ENCODE results near the gene NLN.

NLN gene

DNA sequence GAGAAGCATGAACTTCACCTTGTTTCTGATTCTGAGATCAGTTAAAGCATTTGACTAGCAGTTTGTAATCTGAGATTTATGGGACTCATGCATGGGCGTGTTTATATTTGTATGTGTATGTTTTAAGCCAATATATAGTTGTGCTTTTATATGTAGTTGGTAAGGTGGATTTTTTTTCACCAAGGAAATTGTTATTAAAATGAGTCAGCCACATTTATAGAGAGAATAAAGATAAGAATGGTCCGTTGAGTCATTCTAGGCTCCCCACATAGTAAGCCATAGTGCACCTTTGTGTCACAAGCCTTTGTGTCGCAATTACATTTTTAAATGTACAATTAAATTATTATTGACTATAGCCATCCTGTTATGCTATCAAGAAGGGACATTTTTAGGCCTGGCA, 89.0 kb downstream of the NLN start:
- no peak for DNase-seq

DNA sequence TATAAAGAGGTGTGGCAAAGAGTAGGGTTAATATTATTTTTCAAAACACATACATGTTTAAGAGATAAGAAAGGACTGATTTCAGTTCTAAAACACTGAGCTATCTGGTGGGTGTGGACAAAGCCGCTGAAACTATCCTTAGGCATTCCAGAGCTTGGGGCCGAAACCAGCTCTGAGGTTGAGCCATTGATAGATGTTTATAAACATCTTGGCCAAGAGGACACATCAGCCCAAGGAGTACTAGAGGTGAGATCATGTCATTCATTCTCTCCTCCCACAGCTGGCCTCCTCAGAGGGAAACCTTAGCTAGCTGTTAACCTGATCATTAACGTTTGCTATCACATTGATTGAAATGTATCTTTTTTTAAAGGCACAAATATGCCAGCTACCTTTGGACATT, 89.9 kb downstream of the NLN start:
- no peak for DNase-seq

DNA sequence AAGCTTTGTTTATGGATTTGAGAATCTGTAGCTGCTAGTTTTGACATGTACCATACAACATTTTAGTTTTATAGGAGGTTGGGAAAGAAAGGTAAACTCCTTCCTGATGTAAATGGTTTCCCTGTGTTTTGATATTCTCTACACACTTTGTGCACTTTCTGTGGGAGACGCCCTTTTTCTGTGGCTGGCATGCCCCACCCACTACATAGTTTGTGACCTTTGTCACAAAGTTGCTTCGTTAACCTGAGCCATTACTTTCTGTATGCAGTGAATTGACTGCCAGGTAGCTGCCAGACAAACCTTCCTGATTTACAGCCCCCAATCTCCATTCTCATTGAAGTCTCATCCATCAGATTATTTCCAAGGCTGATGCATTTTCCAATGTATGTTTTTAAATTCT, 90.6 kb downstream of the NLN start:
- no peak for DNase-seq

DNA sequence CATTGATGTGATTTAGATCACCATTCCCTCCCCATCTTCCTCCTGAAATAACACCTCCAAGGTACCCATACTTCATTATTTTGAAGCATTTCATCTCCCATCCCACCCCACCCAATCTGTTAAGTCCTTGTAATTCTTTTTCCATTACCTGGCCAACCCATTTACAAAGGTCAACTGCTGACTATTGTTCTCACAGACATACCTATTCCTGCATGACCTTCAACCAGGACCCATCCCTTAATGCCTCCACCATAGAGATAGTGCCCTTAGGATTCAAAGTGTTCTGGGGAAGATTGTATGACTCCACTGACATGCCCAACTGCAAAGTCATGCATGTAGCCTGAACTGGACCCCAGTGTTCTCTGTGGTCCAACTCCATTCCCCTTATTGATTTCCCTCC, 91.2 kb downstream of the NLN start:
- no peak for DNase-seq

DNA sequence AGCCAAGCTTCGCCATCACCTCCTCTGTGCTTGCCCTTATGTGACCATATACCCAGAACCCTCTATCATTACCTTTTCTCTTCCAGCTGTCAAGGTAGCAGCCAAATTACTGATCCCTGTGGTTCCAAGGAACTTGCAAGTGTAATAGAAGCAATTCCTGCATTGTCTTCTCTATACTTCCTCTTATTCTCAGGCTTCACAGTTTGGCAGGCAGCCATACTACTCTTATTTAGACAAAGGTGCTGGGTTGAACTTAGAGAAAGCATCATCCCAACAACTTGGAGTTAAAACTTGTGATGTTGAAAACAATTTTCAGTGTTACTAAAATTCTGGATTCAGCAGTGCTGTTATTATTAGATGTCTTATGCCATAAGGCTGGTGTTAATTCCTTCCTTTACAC, 93.2 kb downstream of the NLN start:
- DNase-seq = no peak

DNA sequence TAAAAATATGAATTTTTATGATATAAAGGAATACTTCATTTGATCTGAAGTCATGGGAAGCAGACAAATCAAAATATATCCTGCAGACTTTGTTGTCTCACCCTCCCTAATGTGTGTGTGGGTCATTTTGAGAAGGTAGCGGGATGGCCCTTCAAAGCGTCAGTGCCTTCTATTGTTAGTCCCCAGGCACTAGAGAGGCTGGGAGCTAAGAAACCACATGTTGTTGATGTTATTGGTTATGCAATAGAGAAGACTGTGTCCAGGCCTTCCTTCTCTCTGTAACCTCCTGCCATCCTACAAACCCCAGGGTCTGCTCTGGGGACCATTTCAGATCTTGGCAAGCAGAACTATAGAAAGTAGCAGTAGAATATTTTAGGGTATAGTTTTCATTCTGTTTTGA, 94.7 kb downstream of the NLN start:
- no peak for DNase-seq

DNA sequence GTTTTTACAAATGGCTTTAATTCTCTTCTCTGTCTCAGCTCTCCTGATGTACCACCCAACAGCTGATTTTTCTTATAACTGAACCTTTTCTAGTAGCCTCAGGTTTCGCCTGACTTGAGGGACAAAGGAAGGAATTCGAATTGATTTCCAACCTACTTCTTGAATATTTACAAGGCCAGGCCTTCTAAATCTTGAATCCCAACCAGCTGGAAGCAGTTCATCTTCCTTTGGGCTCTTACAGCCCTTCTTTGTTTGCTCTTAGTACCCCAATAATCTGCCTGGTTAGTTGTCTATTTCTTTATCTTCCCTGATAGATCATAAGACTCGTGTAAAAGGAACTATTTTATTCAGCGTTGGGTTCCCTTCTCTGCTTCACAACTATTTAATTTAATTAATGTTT, 95.9 kb downstream of the NLN start:
- DNase-seq = no peak

DNA sequence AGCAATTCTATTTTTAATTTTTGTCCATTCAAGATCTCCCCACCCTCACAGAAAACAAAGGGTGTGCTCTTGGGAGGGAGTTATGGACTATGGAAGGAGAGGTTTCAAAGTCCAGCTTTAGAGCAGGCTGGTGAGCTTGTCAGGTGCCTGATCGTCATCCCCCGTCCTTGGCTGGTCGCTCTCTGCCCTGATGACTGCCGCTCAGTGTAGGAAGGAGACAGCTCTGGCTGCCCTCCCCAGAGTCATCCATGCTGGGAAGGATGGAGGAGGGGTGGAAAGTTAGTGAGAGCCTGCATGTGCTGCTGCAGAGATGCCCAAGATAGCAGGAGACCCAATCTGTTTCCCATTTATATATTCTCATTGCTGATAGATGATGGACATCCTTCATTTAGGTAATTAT, 96.6 kb downstream of the NLN start:
- DNase-seq = no peak

DNA sequence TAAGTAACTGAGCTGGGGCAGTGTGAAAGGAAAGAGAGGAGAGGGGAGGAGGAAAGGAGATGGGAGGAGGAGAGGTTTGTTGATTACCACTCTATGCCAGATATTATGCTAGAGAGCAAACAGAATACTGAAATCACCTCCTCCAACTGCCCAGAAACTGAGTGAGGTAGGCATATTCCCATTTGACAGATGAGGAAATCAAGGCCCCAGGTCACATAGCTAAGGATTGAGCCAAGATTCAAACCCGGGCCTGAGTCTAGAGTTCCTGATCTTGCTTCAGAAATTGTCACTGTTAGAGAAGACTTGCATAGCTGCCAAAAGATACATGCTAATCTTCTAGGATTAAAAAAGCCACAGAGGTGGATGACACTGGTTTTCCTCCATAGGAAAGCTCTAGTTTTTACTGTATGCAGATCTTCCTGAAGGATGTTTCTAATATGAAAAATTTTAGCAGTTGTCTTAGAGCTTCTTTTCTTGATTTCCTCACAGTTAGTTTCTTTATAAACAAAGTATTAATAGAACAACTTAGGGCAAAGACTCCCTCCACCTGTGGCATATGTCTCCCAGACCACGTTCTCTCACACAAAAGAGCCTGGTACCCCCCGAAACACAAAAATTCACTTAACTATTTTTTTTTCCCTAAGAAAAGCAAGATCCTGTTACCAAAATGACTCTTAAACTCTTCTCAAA, 97.4 kb downstream of the NLN start:
- no peak for DNase-seq

DNA sequence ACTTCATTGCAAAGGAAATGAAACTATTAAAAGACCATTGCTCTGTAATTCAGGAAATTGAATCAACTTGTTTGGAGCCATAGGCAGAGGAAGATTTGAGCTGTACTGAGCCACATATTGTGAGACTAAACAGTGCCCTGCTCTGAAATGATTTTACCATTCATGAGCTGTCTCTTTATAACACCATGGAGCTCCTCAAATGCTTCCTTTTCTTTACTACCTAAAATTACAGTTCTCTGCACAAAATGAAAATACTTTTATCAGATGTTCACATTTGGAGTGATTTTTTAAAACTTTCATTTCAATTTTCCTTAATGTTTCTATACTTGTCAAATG, 97.9 kb downstream of the NLN start:
- no peak for DNase-seq

DNA sequence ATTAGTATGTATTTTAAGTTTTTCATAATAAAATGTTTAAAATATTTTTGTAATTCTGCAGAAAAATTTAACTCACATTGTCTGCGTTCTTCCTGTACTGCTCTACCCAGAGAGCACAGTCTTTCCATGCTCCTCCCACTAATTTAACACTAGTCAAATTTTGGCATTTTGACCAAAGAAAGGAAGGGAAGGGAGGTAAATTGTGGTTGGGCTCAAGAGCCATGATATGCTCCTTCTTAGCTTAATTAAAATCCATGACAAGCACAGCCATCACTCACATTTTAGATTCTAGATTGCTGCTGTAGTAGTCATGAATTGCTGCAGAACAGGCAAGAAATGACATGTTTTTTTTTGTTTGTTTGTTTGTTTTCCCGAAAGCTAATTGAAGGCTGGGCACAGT, 98.4 kb downstream of the NLN start:
- DNase-seq = no peak

DNA sequence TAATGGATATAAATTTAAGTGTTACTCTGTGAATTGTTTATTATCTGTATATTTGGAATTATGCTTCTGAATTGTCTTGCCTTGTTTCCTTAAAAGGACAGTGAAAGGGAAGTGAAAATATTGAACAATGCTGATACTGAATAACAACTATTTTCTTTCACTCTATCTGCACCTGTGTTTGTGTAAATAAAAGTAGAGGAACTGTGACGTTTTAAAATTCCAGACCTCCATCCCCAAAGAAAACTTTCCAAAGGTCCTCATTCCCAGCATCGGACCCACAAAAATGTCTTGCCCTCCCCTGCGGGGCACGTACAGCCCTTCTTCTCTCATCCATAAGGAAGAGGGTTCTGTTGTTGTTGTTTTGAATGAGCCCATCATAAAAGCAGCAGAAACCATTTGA, 100.0 kb downstream of the NLN start:
- no peak for DNase-seq

DNA sequence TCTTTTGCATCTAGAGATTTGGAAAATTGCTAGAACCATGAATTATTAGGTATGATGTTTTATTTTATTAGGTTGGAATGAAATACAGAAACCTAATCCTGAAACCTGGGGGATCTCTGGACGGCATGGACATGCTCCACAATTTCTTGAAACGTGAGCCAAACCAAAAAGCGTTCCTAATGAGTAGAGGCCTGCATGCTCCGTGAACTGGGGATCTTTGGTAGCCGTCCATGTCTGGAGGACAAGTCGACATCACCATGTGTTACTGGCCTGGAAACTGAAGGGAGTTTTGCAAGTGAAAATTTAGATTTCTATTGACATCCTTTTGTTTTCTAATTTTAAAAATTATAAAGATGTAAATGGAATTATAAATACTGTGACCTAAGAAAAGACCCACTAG, 100.7 kb downstream of the NLN start:
- DNase-seq = no peak

DNA sequence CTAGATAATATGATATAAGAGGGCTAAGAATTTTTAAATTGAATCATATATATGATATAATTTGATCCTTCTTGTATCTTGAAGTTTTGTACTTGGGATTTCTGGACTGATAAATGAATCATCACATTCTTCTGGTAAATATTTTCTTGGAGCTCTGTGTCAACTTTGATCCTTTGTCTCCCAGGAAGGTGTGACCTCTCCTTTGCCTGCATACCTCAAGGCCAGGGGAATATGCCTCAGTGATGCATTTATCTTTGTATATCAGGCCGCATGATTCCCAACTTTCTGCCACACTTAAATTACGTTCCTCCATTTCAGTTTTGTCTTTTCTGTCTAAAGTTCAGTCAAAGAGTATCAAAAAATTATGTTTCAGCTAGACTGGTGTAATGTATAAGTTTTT, 101.2 kb downstream of the NLN start:
- no peak for DNase-seq

DNA sequence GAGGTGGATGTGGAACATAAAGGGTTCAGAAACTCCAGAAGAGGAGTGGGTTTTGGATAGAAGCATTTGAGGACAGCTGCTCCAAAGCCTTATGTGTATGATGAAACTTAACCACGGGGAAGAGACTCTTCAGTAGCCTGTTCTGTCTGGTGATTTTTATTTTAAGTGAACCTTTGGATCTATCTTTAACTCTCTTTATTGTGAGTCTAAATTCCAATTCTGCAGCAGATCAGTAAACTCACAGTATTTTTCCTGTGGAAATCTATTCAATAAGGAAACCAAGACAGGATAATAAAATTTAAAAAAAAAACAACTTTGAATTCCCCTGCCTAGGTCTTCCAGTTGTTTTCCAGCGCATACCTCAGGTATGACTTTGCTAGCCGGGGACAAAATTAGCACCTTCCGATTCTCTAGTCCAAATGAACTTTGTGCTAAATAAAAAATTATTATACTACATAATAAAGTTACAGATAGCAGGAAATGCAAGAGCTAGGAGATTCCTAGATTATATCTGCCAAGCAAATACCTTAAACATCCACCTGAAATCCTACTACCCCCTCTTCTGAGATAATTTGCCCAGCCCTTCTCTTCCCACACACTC, 101.9 kb downstream of the NLN start:
- DNase-seq = no peak

DNA sequence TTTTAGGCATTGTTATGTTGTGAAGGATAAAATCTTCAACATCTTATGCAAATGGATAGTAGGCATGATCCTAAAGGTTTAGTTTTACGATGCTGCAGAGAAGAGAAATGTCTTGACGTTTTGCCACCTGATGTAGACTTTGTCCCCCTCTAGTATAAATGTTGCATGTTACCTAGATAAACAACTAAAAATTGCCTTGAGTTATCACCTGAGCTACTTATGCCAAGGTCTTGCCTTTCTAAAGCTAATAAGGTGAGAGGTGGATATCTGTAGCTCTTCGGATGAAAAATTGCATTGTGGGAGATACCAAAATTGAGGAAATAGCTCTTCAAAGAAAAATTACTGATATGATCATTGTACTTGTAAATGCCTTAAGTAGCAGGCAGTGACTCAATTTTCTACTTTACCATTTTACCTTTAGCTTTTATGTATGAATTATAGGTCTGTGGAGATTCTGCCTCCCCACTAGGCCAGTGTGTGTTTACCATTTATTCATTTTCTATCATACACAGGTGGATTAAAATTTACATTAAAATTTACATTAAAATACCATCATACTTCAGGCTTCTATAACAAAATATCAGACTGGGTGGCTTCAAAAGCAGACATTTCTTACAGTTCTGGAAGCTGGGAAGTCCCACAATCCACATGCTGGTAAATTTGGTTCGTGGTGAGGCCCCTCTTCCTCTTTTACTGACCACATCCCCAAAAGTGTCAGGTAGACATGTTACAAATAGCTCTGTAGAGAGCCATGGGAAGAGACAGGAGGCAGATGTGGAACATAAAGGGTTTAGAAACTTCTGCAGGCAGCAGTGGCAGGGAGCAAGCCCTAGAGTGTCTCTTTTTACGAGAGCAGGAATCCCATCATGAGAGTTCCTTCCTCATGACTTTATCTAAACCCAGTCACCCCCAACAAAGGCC, 103.7 kb downstream of the NLN start:
- no peak for DNase-seq

DNA sequence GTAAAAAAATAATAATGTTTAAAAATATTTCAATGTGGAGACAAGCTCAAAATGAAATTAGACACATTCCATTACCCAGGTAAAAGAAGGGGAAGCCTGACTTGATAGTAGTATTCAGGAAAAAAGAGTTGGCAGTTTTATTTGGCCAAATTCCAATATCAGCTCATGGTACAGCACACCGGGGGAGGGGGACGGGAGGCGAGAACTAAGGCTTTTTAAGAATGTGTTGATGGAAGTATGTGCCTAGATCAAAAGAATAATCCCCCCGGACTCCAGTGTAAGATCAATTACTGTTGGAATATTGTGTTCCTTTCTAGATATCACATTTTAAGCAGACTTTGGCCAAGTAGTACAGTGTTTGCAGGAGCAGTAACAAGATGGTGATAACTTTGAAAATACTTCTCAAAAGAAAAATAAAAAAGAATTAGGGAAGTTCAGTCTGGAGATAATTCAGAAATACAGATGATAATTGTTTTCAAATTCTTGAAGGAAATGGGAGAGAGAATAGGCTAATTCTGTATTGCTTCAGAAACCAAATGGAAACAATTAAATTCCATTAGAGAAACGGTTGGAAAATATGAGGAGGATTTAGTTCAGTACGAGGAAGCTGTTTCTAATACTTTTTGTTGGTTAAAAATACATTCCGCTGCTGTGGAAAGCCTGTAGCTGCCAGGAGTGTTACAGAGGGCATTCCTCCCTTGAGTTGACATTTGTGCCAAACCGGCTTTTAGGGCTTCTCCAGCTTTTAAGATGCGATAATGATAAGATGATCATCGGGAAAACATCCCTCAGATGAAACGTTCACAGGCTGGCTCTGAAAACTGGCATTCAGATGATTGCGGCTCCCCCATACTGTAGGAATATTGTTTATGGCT, 106.3 kb downstream of the NLN start:
- no peak for DNase-seq

DNA sequence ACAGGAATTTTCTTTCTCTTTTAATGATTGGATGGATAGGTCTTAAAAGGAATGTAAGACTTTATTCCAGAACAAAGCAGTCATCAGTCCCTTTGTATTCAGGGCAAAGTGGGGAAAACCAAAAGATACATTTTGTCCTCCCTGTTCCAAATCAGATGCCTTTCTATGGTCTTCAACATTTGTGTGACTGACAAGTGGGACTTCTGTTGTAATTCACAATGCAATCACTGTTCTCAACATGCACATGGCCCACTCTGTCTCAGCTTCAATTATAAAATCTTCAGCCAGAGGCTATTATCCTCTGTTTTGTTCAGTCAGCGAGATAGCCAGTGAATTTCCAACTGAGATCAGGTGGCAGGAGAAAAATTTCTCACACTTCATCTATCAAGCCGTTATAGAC, 108.9 kb downstream of the NLN start:
- DNase-seq = no peak

DNA sequence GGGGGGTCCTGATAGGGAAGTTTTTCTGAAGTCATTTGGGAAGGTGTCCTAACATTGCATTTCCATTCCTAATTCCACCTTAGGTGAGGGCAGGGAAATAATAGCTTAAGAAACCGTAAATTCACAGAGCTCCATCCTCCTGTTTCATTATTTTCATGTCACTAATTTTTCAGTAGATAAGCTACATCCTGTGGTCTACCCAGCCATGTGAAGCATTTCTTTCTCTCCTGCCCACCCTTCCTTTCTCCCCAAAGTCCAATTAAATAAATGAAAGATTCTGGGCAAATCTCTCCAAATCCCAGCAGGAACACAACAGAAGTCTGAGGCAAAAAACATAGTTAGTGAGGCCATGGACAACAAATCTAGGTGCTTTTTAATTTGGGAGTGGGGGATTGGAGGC, 109.3 kb downstream of the NLN start:
- no peak for DNase-seq

DNA sequence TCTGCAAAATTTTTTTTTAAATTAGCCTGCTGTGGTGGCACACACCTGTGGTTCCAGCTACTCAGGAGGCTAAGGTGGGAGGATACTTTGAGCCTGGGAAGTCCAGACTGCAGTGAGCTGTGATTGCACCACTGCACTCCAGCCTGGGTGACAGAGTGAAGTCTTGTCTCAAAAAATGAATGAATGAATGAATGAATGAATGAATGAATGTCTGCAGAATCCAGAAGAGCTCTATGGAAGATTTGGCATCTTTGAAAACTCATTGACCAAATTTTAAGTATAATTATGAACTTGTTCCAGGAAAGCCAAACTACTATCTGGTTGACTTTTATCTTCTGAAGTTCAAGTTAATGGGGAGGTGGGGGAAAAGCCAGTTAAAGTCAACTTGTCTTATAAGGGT, 110.1 kb downstream of the NLN start:
- DNase-seq = no peak

DNA sequence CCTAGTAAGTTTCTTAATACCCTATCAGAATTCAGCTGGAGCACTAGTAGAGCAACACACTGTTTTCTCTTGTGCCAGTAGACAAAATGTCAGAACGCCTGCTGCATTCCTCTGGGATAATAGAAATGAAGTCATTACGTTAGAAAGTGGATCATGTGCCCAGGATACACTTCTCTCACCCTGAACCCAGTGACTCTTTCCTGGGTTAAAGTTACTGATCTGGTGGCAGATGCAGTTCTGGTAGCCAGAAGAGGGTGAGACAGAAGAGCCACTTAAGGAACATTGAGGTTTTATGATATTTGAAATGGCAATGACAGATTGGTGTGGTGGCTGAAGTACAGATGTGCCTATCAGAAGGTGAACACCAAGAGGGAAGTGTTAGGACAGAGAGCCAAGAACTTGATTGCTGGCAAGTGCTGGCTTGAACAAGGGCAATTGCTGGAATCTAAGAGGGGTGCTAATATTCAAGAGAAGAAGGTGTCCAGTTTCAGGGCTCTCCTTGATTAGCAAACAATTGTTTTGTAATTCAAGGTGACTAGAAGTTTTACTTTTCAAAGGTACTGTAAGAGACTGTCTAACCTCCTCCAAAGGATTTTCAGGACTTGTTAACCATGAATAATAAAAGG, 110.7 kb downstream of the NLN start:
- peak; percentile 36 for DNase-seq

DNA sequence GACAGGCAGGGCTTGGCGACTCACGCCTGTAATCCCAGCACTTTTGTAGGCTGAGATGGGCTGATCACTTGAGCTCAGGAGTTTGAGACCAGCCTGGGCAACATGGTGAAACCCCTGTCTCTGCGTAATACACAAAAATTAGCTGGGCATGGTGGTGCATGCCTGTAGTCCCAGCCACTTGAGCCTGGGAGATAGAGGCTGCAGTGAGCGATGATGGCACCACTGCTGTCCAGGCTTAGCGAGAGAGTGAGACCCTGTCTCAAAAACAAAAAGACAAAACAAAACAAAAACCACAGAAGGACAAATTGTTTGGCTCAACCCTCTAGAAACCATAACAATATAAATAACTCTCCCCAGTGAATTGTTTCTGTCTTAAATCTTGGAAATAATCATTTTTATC, 111.8 kb downstream of the NLN start:
- no peak for DNase-seq

DNA sequence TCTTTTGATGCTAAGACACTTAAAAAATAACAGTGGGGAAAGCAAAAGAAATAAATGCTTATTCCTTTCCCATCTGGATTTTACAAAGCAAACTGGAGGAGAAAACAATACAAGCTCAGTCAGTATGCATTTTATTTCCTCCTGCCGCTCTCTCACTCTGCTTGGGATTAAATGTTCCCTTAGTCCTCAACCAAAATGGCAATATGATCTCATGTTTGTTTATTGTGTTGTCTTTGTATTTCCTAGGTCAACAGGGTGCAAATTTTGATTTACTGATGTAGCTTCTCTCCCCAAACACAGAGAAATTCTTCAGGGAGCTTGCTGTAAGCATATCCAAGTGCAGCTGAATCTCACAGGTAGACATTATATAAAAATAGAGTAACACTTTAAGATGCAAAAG, 112.3 kb downstream of the NLN start:
- DNase-seq = no peak
